GM12878 (cell line): ENCODE results near the gene RFPL1. TPM values are rescaled to one million over a fixed set of nuclear protein-coding genes. Genes with fewer than 3 reads are reported as not detected.

ENCODE experiments used
- ATAC-seq: fragments of 200-7000 bp; cut with Tn5 transposase; 3 replicates; pipeline ENCODE4 v1.9.1; 2020; ENCODE audit warnings: mild to moderate bottlenecking, moderate library complexity
- BruUV-seq: library from RNA; stranded (reverse); fragments of 400-500 nt; replicated peaks from 2 replicates; lab custom pipeline; 2021; lab: Mats Ljungman, UMichigan
- CTCF ChIA-PET: fragments of 300-600 bp; sonication (Branson Sonifier 250); formaldehyde crosslinking; extraction: SDS; loops from one replicate; lab custom pipeline; 2021; ENCODE audit warnings: inconsistent platforms; lab: Yijun Ruan, JAX
- POLR2A ChIA-PET: fragments of 350-600 bp; formaldehyde crosslinking; extraction: SDS; loops from one replicate; lab custom pipeline; 2021; ENCODE audit warnings: inconsistent platforms; lab: Charles Lee
- RAD21 ChIA-PET: fragments of 300-600 bp; sonication (Branson Sonifier 250); formaldehyde crosslinking; loops from one replicate; lab custom pipeline; 2023; ENCODE audit warnings: antibody characterized with exemption; ENCODE audit not compliant: unreplicated experiment; lab: Charles Lee
- SMC1A ChIA-PET: fragments of 300-600 bp; sonication (Branson Sonifier 250); formaldehyde crosslinking; loops from one replicate; lab custom pipeline; 2023; ENCODE audit not compliant: unreplicated experiment, uncharacterized antibody; lab: Charles Lee
- DNase-seq: peaks from one replicate; pipeline ENCODE4 v3.0.0-alpha.2; 2011; ENCODE audit warnings: low read depth, low spot score
- FAIRE-seq: peaks from 3 replicates; lab custom pipeline; 2011; peaks lifted over from hg19 to GRCh38; lab: Jason Lieb, UNC
- H2AFZ ChIP-seq: 2 replicates; pipeline ENCODE4 v1.6.0; 2011; ENCODE audit warnings: low read depth, low read length, control low read depth; ENCODE audit not compliant: control insufficient read depth
- H3K27ac ChIP-seq: 2 replicates; pipeline ENCODE4 v1.5.1; 2011; ENCODE audit warnings: control low read depth; ENCODE audit not compliant: control insufficient read depth, insufficient read depth
- H3K27me3 ChIP-seq, 2 experiments: replicated peaks in 1 of 2; 2 replicates each; pipeline versions ENCODE4 v1.6.0 to v1.6.1; 2011; ENCODE audit warnings: low read length in 1 of 2; ENCODE audit not compliant: control insufficient read depth in 2 of 2, insufficient read depth in 2 of 2
- H3K36me3 ChIP-seq, 2 experiments: 2 replicates each; pipeline ENCODE4 v1.5.1; 2011; ENCODE audit warnings: low read length in 1 of 2; ENCODE audit not compliant: control insufficient read depth in 2 of 2, insufficient read depth in 2 of 2
- H3K4me1 ChIP-seq: 2 replicates; pipeline ENCODE4 v1.6.1; 2011; ENCODE audit warnings: mild to moderate bottlenecking, low read length, moderate library complexity, mixed read lengths; ENCODE audit not compliant: control insufficient read depth, insufficient read depth
- H3K4me2 ChIP-seq: 2 replicates; pipeline ENCODE4 v1.6.0; 2011; ENCODE audit warnings: control low read depth; ENCODE audit not compliant: control insufficient read depth, insufficient read depth
- H3K4me3 ChIP-seq: fragments of 200-600 bp; sonication (generic); 2 replicates; pipeline ENCODE4 v1.5.1; 2016
- H3K79me2 ChIP-seq: 2 replicates; pipeline ENCODE4 v1.6.0; 2011; ENCODE audit warnings: low read length; ENCODE audit not compliant: control insufficient read depth, insufficient read depth
- H3K9ac ChIP-seq: 2 replicates; pipeline ENCODE4 v1.8.0; 2011; ENCODE audit warnings: low read length, control low read depth, mixed read lengths; ENCODE audit not compliant: control insufficient read depth, insufficient read depth
- H3K9me3 ChIP-seq: replicated peaks from 3 replicates; pipeline ENCODE4 v1.5.1; 2011; ENCODE audit warnings: mild to moderate bottlenecking, low read length; ENCODE audit not compliant: control insufficient read depth, insufficient read depth
- H4K20me1 ChIP-seq: 2 replicates; pipeline ENCODE4 v1.6.0; 2011; ENCODE audit not compliant: control insufficient read depth, insufficient read depth
- FOXM1 ChIP-seq: IDR thresholded peaks from 2 replicates; pipeline ENCODE4 v1.6.1; 2012; ENCODE audit warnings: low read depth, mild to moderate bottlenecking, inconsistent platforms, low read length, moderate library complexity
- HDAC2 ChIP-seq: fragments of 200-600 bp; sonication (generic); IDR thresholded peaks from 2 replicates; pipeline ENCODE4 v1.6.1; 2017
- IKZF1 ChIP-seq: fragments of 450-650 bp; conservative IDR thresholded peaks from 2 replicates; pipeline ENCODE4 v1.6.1; 2017; ENCODE audit warnings: antibody characterized with exemption, mild to moderate bottlenecking
- MTA2 ChIP-seq: fragments of 450-650 bp; IDR thresholded peaks from 2 replicates; pipeline ENCODE4 v1.6.1; 2016; ENCODE audit warnings: low read depth, mild to moderate bottlenecking, moderate library complexity
- RB1 ChIP-seq: fragments of 450-650 bp; formaldehyde crosslinking; IDR thresholded peaks from 2 replicates; pipeline ENCODE4 v1.6.1; 2017; ENCODE audit warnings: mild to moderate bottlenecking, borderline replicate concordance
- SMAD1 ChIP-seq: fragments of 450-650 bp; IDR thresholded peaks from 2 replicates; pipeline ENCODE4 v1.6.1; 2018; ENCODE audit warnings: mild to moderate bottlenecking, low read depth; ENCODE audit not compliant: partially characterized antibody
- STAT1 ChIP-seq: fragments of 450-650 bp; conservative IDR thresholded peaks from 2 replicates; pipeline ENCODE4 v1.6.1; 2014; ENCODE audit warnings: antibody characterized with exemption, mild to moderate bottlenecking
- SUPT20H ChIP-seq: IDR thresholded peaks from 2 replicates; pipeline ENCODE4 v1.6.1; 2011; ENCODE audit warnings: low read depth, mild to moderate bottlenecking, low read length, moderate library complexity, borderline replicate concordance; ENCODE audit not compliant: control insufficient read depth
- TARDBP ChIP-seq: IDR thresholded peaks from 2 replicates; pipeline ENCODE4 v1.6.1; 2016; ENCODE audit warnings: borderline replicate concordance
- TBL1XR1 ChIP-seq: IDR thresholded peaks from 2 replicates; pipeline ENCODE4 v1.6.1; 2012; ENCODE audit warnings: low read depth, low read length, improper control_type of control experiment
- YY1 ChIP-seq: IDR thresholded peaks from 2 replicates; pipeline ENCODE4 v1.6.1; 2011; ENCODE audit warnings: low read depth, mild to moderate bottlenecking, low read length
- WGBS: methylation state at CpG from one replicate; pipeline ENCODE4 v1.1.6; 2016; ENCODE audit warnings: low lambda C conversion rate; ENCODE audit not compliant: insufficient replicate concordance, insufficient coverage; ENCODE audit errors: missing lambda C conversion rate; 5-methylcytosine and 5-hydroxymethylcytosine counted together
- in situ Hi-C: fragments of 300-500 bp; cut with MboI; formaldehyde crosslinking; loops from 9 replicates; pipeline ENCODE4 v1.14.3; 2018; ENCODE audit warnings: mixed read lengths
- intact Hi-C: fragments of 100-400 bp; cut with micrococcal nuclease; formaldehyde crosslinking; loops from one replicate; pipeline ENCODE4 v1.14.2; 2022; ENCODE audit not compliant: unreplicated experiment
- polyA plus RNA-seq, 11 experiments: library from polyadenylated mRNA; depleted of rRNA in 4 of 11; unstranded in 6 of 11; stranded (reverse) in 5 of 11; fragments of >200 nt; fragmentation: Nextera tagmentation in 4 of 11; fragmentation: Illumina TruSeq in 1 of 11; extraction: Ambion mirVana in 4 of 11; extraction: Trizol in 1 of 11; gene quantifications; 1 replicate in 1 of 11; 2 replicates in 10 of 11; pipeline versions ENCODE4 v1.2.1 to v1.2.3, GENCODE V29; 2011 to 2016; ENCODE audit warnings: inconsistent platforms in 2 of 11, missing spikeins in 2 of 11, low read depth in 1 of 11
- total RNA-seq, 4 experiments: library from RNA; depleted of rRNA in 3 of 4; stranded (reverse); fragments of >200 nt in 3 of 4; fragmentation: Illumina TruSeq in 1 of 4; extraction: Trizol in 1 of 4; gene quantifications; 2 replicates each; pipeline versions ENCODE4 v1.2.1 to v1.2.3, GENCODE V29; 2013 to 2021
- TF ChIP-seq, protein P1 (sequence below): fragments of 450-650 bp; IDR thresholded peaks from 2 replicates; pipeline ENCODE4 v1.6.1; 2016; ENCODE audit warnings: mild to moderate bottlenecking, moderate library complexity, borderline replicate concordance

RFPL1 gene
- total and polyA plus RNA-seq, 10 of the 15 experiments (the other 5 are each of a cell fraction or from before 2014, with no cell fraction given): 0.13 TPM; not detected in 9

DNA sequence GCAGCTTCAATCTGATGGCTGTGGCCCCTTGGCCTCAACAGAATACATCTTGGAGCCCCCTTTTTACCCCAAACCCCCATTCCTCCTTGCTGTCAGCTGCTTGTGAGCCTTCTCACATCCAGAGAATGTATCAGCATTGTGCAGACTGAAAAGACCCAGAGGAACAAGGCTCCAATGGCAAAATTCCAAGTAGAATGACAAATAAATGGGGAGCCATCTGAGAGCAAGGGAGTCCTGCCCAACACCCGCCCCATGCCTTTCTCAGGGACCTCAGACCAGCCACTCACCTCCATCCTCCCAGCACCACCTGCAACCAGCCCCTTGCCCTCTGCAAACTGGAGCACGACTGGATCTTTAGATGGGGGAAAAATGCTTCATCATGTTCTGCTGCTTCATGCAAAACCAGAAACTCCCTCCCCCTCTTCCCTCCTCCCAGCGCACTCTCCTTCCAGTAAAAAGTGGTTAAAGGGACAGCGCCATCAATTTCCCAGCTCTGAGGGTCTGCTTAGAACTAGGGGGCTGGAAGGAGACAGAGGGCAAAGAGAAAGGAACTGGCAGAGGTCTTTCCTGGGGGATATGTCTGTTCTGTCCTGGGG, 39.4 kb downstream of the RFPL1 start:
- Histone ChIP-seq H3K9me3 (no peaks in the 10 kb centered on the region; the same call in 2 of the 3 replicates), H3K4me2 (no peak overlapping the region), H3K36me3 (no peaks in the 10 kb centered on the region), H2AFZ (no peak overlapping the region), H4K20me1 (no peaks in the 10 kb centered on the region), H3K27ac (no peak overlapping the region), H3K27me3 (peaks cover 0 to 3% of the 10 kb centered on the region in 2 experiments; a peak in 3 of 4 replicates), H3K4me1 (peaks cover 8% of the 10 kb centered on the region; the same call in 1 of the 2 replicates), H3K79me2 (no peaks in the 10 kb centered on the region), H3K9ac (no peak overlapping the region), H3K4me3 (no peak overlapping the region)
- ChIA-PET RAD21 (no interaction called here), SMC1A (no interaction called here), POLR2A (no interaction called here), CTCF (no interaction called here)
- TF ChIP-seq IKZF1 (no peak), TARDBP (no peak), SMAD1 (no peak), TBL1XR1 (no peak), RB1 (no peak), FOXM1 (no peak), MTA2 (no peak), HDAC2 (no peak), SUPT20H (no peak), YY1 (no peak), STAT1 (no peak)
- TF ChIP-seq, protein P1, sequence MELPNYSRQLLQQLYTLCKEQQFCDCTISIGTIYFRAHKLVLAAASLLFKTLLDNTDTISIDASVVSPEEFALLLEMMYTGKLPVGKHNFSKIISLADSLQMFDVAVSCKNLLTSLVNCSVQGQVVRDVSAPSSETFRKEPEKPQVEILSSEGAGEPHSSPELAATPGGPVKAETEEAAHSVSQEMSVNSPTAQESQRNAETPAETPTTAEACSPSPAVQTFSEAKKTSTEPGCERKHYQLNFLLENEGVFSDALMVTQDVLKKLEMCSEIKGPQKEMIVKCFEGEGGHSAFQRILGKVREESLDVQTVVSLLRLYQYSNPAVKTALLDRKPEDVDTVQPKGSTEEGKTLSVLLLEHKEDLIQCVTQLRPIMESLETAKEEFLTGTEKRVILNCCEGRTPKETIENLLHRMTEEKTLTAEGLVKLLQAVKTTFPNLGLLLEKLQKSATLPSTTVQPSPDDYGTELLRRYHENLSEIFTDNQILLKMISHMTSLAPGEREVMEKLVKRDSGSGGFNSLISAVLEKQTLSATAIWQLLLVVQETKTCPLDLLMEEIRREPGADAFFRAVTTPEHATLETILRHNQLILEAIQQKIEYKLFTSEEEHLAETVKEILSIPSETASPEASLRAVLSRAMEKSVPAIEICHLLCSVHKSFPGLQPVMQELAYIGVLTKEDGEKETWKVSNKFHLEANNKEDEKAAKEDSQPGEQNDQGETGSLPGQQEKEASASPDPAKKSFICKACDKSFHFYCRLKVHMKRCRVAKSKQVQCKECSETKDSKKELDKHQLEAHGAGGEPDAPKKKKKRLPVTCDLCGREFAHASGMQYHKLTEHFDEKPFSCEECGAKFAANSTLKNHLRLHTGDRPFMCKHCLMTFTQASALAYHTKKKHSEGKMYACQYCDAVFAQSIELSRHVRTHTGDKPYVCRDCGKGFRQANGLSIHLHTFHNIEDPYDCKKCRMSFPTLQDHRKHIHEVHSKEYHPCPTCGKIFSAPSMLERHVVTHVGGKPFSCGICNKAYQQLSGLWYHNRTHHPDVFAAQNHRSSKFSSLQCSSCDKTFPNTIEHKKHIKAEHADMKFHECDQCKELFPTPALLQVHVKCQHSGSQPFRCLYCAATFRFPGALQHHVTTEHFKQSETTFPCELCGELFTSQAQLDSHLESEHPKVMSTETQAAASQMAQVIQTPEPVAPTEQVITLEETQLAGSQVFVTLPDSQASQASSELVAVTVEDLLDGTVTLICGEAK: no peak
- intact Hi-C loops (no loop called here), in situ Hi-C loops (no loop called here)
- FAIRE-seq (no peak), ATAC-seq (no peak), DNase-seq (no peak)
- 56% methylated on average over 4 of the region's 4 CpGs for WGBS
- no TSS peak for BruUV-seq
